Stimulated activated CD8-positive, alpha-beta memory T cell treated with anti-CD3 and anti-CD28 coated beads, Interleukin-15, amount 100 ng/mL, for 4 hours (primary cell): ENCODE results near the gene TESK2.
"Not testable (repeated sequence)": the region's sequence is repeated elsewhere in the genome, so short reads cannot be mapped to it uniquely, and the experiment has no call there.

Experiments
- DNase-seq, 2 donors: peaks; one replicate each; pipeline ENCODE4 v3.0.0-alpha.2; 2020; ENCODE audit warnings: low read depth in 2 of 2

TESK2 gene, protein sequence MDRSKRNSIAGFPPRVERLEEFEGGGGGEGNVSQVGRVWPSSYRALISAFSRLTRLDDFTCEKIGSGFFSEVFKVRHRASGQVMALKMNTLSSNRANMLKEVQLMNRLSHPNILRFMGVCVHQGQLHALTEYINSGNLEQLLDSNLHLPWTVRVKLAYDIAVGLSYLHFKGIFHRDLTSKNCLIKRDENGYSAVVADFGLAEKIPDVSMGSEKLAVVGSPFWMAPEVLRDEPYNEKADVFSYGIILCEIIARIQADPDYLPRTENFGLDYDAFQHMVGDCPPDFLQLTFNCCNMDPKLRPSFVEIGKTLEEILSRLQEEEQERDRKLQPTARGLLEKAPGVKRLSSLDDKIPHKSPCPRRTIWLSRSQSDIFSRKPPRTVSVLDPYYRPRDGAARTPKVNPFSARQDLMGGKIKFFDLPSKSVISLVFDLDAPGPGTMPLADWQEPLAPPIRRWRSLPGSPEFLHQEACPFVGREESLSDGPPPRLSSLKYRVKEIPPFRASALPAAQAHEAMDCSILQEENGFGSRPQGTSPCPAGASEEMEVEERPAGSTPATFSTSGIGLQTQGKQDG

DNA sequence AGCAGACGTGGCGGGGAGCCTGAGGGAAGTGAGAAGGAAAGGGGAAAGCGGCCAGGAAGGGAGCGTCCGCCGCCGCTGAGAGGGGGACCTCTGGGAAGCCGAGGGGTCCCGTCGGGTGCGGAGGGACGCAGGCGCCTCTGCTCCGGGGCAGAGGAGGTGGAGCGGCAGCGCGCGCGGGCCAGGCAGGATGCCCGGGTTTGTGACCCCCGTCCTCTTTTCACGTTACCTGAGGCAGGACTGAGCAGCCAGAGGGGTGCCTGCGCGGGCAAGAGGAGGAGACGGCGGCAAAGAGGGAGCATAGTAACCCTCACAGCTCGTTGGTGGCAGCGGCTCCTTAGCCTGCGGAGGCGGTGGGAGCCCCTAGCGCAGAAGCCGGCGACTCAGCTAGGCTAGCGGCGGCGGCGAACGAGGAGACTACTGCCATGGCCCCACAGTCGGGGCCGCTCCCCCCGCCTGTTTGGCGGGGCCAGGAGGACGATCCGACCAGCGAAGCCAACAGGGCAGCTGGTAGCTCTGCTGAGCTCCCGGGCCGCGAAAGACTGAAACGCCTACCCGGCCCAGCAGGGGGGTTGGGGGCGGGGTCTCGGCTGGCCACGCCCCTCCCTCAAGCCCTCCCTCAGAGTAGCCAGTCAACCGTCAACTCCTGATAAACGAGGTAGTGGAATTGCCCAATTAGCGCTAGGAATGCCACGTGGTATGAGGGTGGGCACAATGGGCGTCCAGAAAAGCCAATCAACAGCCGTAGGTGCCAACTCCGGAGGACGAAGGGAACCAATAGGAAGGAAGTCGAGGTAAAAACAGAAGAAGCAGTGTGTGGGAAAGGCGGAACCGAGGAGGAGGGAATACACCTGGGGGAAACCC lies at the start of gene TESK2:
Gene TESK2, minus strand, starts transcription at position 538 of the 861 bp plus-strand sequence. CDS start 33,378 bp downstream, outside the sequence.
- DNase-seq, result peak; percentile 91 to 97

DNA sequence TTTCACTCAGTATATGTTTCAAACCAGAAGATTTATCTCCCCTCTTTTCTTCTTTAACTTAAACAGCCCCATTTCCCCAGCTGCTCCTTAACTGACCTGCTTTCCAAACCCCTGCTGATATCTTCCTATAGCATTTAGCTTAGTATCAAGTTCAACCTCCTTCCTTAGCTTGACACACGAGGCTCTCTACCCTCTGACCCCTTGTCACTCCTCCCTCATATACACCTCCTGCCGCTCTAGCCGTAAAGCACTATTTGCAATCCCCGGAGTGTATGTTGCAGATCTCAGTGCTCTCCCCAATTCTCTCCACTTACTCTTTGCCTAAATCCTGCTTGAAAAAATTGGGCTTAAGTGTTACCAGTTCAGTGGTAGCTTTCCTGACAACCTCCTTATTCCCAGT lies 45.9 kb upstream of the TESK2 start:
- no peak for DNase-seq

DNA sequence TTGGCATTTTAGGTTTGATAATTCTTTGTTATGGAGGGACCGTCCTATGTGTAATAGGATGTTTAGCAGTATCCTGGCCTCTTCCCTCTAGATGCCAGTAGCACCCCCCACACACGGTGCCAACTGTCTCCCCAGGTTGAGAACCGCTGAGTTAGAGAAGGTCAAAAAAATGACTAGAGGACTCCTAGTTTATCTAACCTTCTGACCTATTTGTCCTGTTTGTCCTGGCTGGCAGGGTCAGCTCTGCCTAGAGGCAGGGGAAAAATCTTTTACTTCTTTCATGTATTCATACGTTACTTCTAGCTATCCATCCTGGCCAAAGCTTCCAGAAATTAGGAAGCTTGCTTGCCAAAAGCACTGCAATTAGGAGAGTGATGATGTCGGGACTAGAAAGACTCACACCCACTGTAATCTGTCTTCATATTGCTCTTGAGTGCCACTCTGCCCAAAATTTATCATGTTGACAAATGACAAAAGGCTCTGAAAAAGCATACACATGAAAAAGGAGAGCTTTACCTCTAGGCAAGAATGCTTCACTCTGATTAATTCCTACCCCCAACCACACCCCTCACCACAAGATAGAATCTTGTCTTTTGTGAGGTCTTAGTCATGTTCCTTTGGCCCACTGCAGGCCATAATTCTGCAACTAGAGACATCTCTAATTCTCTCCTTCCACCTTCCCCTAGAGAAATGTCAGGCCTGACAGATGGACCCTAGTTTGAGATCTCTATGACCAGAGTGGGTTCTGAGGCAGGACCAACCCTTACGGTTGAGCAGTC lies 45.2 kb upstream of the TESK2 start:
- DNase-seq, result no peak

DNA sequence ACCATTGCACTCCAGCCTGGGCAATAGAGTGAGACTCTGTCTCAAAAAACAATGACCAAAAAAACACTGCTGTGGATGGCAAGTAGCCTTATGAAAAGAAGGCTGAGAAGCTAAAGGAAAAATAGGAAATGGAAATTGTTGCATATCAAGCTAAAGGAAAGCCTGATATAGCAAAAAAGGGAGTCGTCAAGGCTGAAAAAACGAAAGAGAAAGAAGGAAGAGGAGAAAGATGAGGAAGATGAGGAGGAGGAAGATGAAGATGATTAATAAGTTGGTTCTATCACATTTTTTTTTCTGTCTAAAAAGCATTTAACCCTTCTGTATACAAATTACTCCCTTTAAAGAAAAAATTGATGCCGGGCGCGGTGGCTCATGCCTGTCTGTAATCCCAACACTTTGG lies 40.9 kb upstream of the TESK2 start:
- DNase-seq, result no peak

DNA sequence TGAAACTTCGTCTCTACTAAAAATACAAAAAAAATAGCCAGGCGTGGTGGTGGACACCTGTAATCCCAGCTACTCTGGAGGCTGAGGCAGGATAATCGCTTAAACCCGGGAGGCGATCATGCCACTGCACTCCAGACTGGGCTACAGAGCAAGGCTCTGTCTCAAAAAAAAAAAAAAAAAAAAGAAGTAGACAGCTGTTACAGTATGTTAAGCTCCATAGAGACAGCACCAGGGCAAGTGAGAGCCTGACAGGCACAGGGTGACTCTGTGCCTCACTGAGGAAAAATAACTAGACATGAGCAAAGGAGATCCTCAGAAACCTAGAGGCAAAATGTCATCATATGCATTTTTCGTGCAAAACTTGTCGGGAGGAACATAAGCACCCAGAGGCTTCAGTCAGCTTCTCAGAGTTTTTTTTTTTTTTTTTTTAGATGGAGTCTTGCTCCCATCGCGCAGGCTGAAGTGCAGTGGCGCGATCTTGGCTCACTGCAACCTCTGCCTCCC lies 39.7 kb upstream of the TESK2 start:
- no peak for DNase-seq

DNA sequence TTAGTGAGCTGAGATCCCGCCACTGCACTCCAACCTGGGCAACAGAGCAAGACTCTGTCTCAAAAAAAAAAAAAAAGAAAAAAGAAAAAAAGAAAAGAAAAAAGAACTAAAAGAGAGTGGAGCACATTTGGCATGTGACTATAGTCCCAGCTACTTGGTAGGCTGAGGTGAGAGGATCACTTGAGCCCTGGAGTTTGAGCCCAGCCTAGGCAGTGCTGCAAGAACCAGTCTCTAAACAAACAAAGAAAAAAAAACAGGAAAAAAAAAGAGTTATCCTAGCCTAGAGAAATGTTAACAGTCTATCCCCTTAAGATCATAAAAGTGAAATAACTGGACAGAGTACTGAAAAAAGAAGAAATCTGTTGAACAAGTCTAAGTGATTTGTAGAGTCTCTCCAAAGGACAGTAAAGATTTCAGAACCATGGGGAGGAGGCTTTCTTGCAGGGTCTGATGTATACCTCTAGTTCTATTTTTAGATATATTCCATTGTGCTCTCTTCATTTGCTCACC lies 35.2 kb upstream of the TESK2 start:
- DNase-seq, result no peak

DNA sequence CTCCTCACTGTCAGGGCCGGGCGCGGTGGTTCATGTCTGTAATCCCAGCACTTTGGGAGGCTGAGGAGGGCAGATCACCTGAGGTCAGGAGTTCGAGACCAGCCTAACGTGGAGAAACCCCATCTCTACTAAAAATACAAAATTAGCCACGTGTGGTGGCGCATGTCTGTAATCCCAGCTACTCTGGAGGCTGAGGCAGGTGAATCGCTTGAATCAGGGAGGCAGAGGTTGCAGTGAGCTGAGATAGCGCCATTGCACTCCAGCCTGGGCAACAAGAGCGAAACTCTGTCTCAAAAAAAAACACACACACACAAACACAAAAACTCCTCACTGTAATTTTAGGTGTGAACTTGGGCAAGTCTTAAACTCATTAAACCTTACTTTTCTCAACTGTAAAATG lies 33.0 kb upstream of the TESK2 start:
- DNase-seq, result not testable (repeated sequence)

DNA sequence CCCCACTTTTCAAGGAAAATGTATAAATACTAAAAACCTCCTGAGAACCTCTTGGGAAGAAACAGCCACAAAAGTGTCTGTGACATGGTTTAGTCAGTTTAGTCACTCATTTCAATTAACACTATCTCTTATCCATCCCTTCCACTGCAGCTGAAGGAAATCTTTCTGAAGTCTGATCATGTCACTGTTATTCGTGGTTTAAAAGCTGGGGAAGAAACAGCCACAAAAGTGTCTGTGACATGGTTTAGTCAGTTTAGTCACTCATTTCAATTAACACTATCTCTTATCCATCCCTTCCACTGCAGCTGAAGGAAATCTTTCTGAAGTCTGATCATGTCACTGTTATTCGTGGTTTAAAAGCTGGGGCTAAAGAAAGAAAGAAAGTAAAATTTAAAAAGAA lies 32.6 kb upstream of the TESK2 start:
- not testable (repeated sequence) for DNase-seq

DNA sequence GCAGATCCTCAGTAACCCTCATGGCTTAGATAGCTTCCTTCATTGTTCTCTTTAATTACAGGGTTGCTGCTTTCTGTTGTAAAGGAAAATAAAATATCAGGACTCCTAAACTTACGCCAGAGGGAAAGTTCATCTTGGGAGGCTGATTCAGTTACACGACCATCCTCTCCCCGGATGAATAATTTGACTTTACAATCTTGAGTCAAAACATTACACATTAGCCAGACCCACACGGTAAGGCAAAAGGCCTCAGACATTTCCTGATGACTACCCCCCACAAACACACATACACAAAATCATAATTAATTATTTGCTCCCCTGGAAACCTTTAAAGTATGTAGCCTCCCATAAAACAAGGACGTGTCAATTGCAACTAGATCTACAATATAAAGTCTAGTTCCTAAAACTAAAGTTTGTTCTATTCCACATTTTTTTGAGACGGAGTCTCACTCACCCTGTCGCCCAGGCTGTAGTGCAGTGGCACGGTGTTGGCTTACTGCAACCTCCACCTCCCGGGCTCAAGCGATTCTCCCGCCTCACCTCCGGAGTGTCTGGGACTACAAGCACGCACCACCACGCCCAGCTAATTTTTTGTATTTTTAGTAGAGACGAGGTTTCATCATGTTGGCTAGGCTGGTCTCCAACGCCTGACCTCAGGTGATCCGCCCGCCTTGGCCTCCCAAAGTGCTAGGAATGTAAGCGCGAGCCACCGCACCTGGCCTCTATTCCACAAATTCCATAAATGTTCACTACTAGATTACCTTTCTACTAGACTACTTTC lies 31.6 kb upstream of the TESK2 start:
- no peak for DNase-seq

DNA sequence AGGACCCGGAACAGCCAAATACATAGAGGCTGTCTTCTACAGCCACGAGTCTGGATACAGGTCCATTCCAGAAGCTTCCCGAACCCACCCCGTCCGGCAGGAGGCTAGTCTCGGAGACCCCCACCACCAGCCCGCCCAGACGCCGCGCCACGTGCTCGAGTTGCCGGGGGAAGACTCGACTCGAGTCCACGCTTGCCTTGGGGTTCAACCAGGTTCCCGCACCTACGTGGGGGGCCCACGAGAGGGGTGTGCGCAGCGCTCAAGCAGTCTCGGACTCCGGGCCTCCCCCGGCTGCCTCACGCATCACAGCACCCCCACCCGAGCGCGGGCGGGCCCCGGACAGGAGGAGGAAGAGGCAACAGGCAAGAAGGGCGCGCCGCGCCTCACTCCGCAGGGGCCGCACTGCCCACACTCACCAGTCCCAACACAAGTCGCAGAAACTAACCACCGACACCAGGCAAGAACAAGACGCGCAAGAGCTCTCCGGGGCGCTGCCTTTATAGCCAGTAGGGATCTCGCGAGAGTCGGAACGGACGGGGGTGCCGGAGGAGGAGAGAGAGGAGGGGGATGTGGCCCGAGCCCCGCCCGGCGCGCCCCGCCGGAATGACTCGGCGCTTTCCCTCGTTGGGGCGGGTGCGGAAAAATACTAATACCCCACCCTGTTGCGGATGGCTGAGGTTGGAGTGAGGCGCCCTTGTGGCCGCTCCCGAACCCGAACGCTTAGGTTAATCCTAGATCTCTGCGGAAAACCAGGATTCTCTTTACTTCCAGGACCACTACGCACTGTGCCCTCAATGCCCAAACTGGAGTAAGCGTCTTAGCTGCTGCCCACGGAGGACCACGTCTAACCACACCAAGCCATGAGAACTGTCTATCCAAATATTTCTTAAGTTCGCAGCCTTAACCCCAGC lies 30.7 kb upstream of the TESK2 start, which contains the start of gene PRDX1:
Gene PRDX1, minus strand, starts transcription at position 472 of the 911 bp plus-strand sequence. CDS start 2,841 bp downstream, outside the sequence.
- peak; percentile 92 to 93 for DNase-seq

DNA sequence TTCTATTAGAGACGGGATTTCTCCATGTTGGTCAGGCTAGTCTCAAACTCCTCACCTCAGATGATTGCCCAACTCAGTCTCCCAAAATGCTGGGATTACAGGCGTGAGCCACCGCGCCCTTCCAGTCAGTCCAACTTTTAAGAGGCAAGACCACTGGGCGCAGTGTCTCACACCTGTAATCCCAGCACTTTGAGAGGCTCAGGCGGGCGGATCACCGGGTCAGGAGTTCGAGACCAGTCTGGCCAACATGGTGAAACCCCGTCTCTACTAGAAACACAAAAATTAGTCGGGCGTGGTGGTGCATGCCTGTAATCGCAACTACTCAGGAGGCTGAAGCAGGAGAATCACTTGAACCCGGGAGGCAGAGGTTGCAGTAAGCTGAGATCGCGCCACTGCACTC lies 28.8 kb upstream of the TESK2 start:
- DNase-seq, result not testable (repeated sequence)

DNA sequence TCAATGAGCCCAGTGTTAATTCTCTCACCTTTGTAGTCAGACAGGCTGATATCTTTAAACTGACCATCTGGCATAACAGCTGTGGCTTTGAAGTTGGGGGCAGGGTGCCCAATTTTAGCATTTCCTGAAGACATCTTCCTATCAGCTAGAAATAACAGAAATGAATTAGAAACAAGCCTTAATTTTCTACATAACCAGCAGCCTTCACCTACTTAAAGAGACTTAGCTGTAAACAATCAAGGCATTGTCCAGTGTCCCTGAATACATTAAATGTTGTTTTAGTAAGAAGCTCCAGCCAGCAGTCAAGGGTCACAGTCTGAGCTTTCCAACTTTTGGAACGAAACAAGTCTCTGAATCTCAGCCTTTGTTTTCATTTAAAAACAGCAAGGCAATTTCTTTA lies 27.9 kb upstream of the TESK2 start:
- no peak for DNase-seq

DNA sequence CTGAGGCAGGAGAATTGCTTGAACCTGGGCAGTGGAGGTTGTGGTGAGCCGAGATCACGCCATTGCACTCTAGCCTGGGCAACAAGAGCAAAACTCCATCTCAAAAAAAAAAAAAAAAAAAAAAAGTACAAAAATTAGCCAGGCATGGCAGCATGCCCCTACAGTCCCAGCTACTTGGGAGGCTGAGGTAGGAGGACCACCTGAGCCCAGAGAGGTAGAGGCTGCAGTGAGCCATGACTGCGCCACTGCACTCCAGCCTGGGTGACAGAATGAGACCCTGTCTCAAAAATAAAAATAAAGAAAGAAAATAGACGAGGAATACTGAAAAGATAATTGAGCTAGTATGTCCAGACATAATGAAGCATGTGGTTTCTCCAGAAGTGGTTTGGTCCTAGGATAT lies 27.4 kb upstream of the TESK2 start:
- not testable (repeated sequence) for DNase-seq

DNA sequence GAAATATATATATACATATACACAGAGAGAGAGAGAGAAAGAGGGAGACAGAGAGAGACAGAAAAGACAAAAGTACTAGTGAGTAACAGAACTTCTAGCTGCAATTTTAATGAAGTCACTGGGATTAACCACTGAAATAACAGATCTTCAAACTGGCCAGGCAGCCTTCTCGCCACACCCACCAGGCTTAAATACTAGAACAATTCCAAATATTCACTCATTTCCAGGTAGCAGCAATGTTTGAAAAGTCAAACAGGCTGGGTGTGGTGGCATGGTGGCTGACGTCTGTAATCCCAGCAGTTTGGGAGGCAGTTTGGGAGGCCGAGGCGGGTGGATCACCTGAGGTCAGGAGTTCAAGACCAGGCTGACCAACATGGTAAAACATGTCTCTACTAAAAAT lies 25.5 kb upstream of the TESK2 start:
- DNase-seq, result no peak

DNA sequence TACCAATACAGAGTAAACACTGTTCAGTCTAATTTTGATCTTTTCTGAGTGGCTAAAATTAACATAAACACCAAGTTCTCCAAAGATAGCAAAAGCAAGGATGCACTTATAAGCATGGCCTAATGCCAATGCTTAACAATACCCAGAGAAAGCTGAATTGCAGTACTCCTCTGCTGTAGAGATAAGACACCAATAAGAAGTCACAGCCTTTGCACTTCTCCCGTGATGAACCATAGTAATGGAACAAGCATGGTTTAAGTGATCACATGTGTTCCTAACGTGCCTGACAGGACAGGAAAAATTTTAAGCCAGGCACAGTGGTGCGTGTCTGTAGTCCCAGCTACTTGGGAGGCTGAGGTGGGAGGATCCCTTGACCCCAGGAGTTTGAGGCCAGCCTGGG lies 25.1 kb upstream of the TESK2 start:
- DNase-seq, result no peak

DNA sequence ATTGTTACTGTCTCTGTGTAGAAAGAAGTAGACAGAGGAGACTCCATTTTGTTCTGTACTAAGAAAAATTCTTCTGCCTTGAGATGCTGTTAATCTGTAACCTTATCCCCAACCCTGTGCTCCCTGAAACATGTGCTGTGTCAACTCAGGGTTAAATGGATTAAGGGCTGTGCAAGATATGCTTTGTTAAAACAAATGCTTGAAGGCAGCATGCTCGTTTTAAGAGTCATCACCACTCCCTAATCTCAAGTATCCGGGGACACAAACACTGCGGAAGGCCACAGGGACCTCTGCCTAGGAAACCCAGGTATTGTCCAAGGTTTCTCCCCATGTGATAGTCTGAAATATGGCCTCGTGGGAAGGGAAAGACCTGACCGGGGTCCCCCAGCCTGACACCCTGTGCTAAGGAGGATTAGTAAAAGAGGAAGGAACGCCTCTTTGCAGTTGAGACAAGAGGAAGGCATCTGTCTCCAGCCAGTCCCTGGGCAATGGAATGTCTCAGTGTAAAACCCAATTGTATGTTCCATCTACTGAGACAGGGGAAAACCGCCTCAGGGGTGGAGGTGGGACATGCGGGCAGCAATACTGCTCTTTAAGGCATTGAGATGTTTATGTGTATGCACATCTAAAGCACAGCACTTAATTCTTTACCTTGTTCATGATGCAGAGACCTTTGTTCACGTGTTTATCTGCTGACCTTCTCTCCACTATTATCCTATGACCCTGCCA lies 22.7 kb upstream of the TESK2 start:
- not testable (repeated sequence) for DNase-seq

DNA sequence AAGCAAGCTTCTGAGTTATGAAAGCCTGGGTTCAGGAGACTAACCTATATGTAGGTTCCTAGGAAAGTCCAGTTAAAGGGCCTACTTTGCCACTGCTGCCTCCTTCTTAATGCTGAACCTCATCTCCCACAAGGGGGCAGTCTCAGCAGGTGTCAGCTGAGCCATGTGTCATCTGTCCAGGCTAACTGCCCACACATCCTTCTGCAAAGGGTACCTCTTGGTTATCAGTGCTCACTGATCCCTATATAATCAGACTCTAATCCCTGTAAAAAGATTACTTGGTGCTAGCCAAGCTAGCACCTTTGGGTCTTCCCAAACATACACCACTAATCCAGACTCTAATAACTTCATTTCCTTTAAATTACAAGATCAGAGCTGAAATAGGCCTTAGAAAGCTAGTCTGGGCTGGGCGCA lies 21.7 kb upstream of the TESK2 start:
- DNase-seq, result peak in 1 of 2 donors; percentile 18

DNA sequence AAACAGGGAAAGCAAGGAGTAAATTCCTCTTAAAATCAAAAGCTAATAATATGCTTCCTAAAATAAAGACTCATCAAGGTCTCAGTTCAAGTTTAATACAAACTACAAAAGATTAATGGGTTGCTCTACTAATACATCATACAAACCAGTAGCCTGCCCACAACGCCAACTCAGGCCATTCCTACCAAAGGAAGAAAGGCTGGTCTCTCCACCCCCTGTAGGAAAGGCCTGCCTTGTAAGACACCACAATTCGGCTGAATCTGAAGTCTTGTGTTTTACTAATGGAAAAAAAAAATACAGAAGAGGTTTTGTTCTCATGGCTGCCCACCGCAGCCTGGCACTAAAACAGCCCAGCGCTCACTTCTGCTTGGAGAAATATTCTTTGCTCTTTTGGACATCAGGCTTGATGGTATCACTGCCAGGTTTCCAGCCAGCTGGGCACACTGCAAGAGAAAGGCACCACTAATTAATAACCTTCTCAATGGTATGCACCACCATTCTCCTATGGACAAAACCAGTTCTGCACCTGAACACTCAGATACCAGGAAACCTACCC lies 20.1 kb upstream of the TESK2 start:
- DNase-seq, result no peak
